Liver (tissue), 3 donors: ENCODE measurements around the gene CERKL.

Experiments
- ATF3 ChIP-seq: IDR thresholded peaks from 2 replicates; pipeline ENCODE4 v1.6.1; 2016; ENCODE audit warnings: antibody characterized with exemption
- CTCF ChIP-seq: fragments of 150-350 bp; IDR thresholded peaks from 2 replicates; pipeline ENCODE4 v1.5.1; 2017; ENCODE audit warnings: improper control_type of control experiment, low read depth, low read length; ENCODE audit not compliant: missing input control
- EGR1 ChIP-seq, 2 donors: IDR thresholded peaks; 2 replicates each; pipeline ENCODE4 v1.6.1; 2016 to 2018; ENCODE audit warnings: antibody characterized with exemption in 2 of 2, low read depth in 2 of 2
- GABPA ChIP-seq, 2 donors: IDR thresholded peaks in 1 of 2; conservative IDR thresholded peaks in 1 of 2; 2 replicates each; pipeline ENCODE4 v1.6.1; 2016; ENCODE audit warnings: antibody characterized with exemption in 2 of 2, mild to moderate bottlenecking in 1 of 2, moderate library complexity in 1 of 2
- HNF4A ChIP-seq, 2 donors: conservative IDR thresholded peaks; 2 replicates each; pipeline ENCODE4 v1.6.1; 2016; ENCODE audit warnings: antibody characterized with exemption in 2 of 2, mild to moderate bottlenecking in 2 of 2
- MAX ChIP-seq: IDR thresholded peaks from 2 replicates; pipeline ENCODE4 v1.6.1; 2016; ENCODE audit warnings: antibody characterized with exemption
- RAD21 ChIP-seq, 2 donors: IDR thresholded peaks; 2 replicates each; pipeline ENCODE4 v1.6.1; 2016; ENCODE audit warnings: antibody characterized with exemption in 2 of 2, mild to moderate bottlenecking in 2 of 2
- REST ChIP-seq: IDR thresholded peaks from 2 replicates; pipeline ENCODE4 v1.6.1; 2016; ENCODE audit warnings: antibody characterized with exemption, mild to moderate bottlenecking
- RXRA ChIP-seq, 2 donors: IDR thresholded peaks; 2 replicates each; pipeline ENCODE4 v1.6.1; 2017 to 2018; ENCODE audit warnings: antibody characterized with exemption in 2 of 2, mild to moderate bottlenecking in 1 of 2
- SP1 ChIP-seq: IDR thresholded peaks from 2 replicates; pipeline ENCODE4 v1.6.1; 2018; ENCODE audit warnings: antibody characterized with exemption, mild to moderate bottlenecking
- TAF1 ChIP-seq: conservative IDR thresholded peaks from 2 replicates; pipeline ENCODE4 v1.6.1; 2016; ENCODE audit warnings: antibody characterized with exemption, mild to moderate bottlenecking
- YY1 ChIP-seq: IDR thresholded peaks from 2 replicates; pipeline ENCODE4 v1.6.1; 2016; ENCODE audit warnings: antibody characterized with exemption, mild to moderate bottlenecking
- ZBTB33 ChIP-seq: IDR thresholded peaks from 2 replicates; pipeline ENCODE4 v1.6.1; 2016; ENCODE audit warnings: antibody characterized with exemption
- donor health status: healthy.
- donor health status: healthy.

GRCh38 chr2:181574321-181574720, 82.6 kb downstream of the CERKL start:
- TF ChIP-seq CTCF (no peak), MAX (no peak), REST (no peak), HNF4A (conservative IDR thresholded peaks at IDR 0.05) (no peak), EGR1 (IDR thresholded peaks at IDR 0.05; ENCODE audit: low read depth in 2 of 2) (no peak), SP1 (no peak), RAD21 (IDR thresholded peaks at IDR 0.05) (no peak), TAF1 (no peak), ZBTB33 (no peak), ATF3 (no peak), GABPA (IDR thresholded peaks at IDR 0.05 in 1 of 2, conservative IDR thresholded peaks at IDR 0.05 in 1 of 2) (no peak), RXRA (IDR thresholded peaks at IDR 0.05) (no peak), YY1 (no peak)
